ENCODE measurements around the gene SELENOS.

- TF ChIP-seq ZNF263 (CRISPR knock-in tag; IDR thresholded peaks at IDR 0.05; ENCODE audit: borderline replicate concordance) (no peak), STAT6 (CRISPR knock-in tag; IDR thresholded peaks at IDR 0.05) (no peak)
Measured at GRCh38 chr15:101325263-101326025, 48.2 kb upstream of the SELENOS start.

Measured in K562 (cell line).